ENCODE measurements around the gene CNTROB.

The CNTROB gene

DNA sequence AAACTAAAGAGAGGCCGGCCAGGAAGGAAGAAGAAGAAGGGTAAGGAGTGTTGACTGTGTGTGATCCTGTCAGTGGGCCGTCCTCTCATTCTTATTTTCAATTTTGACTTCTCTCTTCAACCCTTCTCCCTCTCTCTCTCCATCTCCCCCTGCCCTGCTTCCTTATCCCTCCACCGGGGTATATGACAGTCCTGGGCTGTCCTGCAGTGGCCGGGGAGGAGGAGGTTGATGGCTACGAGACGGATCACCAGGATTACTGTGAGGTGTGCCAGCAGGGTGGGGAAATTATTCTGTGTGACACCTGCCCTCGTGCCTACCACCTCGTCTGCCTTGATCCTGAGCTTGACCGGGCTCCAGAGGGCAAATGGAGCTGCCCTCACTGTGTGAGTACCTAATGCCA lies 37.8 kb upstream of the CNTROB start:
- TF ChIP-seq, protein P1, sequence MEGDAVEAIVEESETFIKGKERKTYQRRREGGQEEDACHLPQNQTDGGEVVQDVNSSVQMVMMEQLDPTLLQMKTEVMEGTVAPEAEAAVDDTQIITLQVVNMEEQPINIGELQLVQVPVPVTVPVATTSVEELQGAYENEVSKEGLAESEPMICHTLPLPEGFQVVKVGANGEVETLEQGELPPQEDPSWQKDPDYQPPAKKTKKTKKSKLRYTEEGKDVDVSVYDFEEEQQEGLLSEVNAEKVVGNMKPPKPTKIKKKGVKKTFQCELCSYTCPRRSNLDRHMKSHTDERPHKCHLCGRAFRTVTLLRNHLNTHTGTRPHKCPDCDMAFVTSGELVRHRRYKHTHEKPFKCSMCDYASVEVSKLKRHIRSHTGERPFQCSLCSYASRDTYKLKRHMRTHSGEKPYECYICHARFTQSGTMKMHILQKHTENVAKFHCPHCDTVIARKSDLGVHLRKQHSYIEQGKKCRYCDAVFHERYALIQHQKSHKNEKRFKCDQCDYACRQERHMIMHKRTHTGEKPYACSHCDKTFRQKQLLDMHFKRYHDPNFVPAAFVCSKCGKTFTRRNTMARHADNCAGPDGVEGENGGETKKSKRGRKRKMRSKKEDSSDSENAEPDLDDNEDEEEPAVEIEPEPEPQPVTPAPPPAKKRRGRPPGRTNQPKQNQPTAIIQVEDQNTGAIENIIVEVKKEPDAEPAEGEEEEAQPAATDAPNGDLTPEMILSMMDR (IDR thresholded peaks at IDR 0.05; ENCODE audit: borderline replicate concordance, insufficient read depth, low read depth, low read length) = no peak
- H3K4me3 ChIP-seq (ENCODE audit: low read depth, low read length) = no peak overlapping the region

DNA sequence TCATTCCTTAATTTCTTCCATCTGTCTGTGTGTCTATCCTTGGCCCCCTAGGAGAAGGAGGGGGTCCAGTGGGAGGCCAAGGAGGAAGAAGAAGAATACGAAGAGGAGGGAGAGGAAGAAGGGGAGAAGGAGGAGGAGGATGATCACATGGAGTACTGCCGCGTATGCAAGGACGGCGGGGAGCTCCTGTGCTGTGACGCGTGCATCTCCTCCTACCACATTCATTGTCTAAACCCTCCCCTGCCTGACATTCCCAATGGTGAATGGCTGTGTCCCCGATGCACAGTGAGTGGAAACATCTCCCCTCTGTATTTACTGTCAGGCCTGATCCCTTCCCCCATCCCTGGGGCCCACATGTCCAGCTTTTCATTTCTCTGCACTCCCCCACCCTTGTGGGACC lies 37.1 kb upstream of the CNTROB start:
- TF ChIP-seq, protein P1 (IDR thresholded peaks at IDR 0.05; ENCODE audit: borderline replicate concordance, insufficient read depth, low read depth, low read length) = no peak

DNA sequence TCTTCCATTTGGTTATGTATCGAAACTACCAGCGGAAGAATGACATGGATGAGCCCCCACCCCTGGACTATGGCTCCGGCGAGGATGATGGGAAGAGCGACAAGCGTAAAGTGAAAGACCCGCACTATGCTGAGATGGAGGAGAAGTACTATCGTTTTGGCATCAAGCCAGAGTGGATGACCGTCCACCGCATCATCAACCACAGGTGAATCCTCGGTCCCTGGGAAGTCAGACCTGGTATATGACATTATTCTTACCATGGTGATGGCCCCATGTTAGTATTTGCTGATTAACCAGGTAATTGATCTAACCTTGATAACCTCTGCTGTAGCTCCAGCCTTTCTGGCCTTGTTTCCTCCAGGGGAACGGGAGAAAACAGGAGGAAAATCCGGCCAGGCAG lies 34.9 kb upstream of the CNTROB start:
- no peak overlapping the region for H3K4me3 ChIP-seq (ENCODE audit: low read depth, low read length)
- TF ChIP-seq, protein P1 (IDR thresholded peaks at IDR 0.05; ENCODE audit: borderline replicate concordance, insufficient read depth, low read depth, low read length) = no peak

More for the DNA sequence above, 37.1 kb upstream of the CNTROB start:
- no peak overlapping the region for H3K4me3 ChIP-seq (ENCODE audit: low read depth, low read length)

DNA sequence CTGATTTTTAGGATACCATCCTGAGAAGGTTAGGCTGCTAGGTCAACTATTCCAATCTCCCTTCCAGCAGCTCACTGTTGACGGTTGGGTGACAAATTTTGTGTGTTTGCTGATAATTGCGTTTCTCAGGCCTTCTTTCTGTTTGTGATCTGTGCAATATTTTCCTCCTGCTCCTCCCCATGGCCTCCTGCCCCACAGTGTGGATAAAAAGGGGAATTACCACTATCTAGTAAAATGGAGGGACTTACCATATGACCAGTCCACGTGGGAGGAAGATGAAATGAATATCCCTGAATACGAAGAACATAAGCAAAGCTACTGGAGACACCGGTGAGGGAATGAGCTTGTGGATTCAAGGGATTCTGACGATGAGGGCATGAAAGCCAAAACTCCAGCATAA lies 34.2 kb upstream of the CNTROB start:
- TF ChIP-seq, protein P1 (IDR thresholded peaks at IDR 0.05; ENCODE audit: borderline replicate concordance, insufficient read depth, low read depth, low read length) = no peak
- no peak overlapping the region for H3K4me3 ChIP-seq (ENCODE audit: low read depth, low read length)

DNA sequence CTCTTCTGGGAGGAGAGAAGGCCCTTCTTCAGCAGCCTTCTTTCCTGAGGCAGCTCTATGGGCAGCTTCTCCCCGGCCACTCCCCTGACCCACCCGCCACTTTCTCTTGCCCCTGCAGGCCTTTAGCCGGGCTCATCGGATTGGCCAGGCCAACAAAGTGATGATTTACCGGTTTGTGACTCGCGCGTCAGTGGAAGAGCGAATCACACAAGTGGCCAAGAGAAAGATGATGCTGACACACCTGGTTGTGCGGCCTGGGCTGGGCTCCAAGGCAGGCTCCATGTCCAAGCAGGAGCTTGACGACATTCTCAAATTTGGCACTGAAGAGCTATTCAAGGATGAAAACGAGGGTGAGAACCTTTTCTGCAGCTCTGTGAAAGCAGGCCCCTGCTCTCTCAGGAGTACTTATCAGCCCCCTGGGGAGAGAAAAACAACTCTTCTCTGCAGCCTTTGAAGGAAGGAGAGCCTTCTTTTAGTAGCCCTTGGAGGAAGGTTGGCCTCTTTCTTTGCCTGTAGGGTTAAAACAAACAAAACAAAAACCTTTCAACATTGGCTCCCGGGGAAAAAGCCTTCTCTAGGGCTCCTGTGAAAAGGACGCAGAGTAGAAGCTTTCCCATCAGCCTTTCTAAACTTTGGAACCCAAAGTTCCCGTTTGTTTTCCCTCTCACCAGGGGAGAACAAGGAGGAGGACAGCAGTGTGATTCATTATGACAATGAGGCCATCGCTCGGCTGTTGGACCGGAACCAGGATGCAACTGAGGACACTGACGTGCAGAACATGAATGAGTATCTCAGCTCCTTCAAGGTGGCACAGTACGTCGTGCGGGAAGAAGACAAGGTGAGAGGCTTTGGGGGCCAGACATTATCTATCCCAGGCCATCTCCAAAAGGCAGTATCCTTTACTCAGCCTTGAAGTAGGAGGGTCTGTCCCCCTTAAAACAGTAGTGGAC lies 28.6 kb upstream of the CNTROB start:
- no peak overlapping the region for H3K4me3 ChIP-seq (ENCODE audit: low read depth, low read length)
- TF ChIP-seq, protein P1 (IDR thresholded peaks at IDR 0.05; ENCODE audit: borderline replicate concordance, insufficient read depth, low read depth, low read length) = no peak

DNA sequence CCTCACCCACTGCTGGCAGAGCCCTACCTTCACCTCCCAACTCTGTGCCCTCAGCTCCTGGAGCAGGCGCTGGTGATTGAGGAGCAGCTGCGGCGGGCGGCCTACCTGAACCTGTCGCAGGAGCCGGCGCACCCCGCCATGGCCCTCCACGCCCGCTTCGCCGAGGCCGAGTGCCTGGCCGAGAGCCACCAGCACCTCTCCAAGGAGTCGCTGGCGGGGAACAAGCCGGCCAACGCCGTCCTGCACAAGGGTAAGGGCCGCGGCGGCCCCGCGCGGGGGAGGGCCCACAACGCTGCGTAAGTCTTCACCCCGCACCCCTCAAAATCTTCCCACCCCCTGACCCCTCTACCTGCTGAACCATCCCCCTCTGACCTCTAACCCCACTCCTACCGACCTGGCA lies 22.9 kb upstream of the CNTROB start:
- H3K4me3 ChIP-seq (ENCODE audit: low read depth, low read length) = no peak overlapping the region
- TF ChIP-seq, protein P1 (IDR thresholded peaks at IDR 0.05; ENCODE audit: borderline replicate concordance, insufficient read depth, low read depth, low read length) = no peak

DNA sequence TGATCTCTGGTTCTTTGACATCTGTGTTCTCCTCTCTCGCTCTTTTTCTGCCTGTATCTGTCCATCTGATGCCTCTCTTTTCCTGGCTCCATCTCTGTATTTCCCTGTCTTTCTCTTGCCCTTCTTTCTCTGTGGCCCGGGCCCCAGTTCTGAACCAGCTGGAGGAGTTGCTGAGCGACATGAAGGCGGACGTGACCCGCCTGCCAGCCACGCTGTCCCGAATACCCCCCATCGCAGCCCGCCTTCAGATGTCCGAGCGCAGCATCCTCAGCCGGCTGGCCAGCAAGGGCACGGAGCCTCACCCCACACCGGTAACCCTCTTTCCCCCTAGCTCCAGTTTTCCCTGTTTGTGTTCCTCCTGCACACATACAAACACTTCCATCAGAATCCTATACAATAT lies 21.7 kb upstream of the CNTROB start:
- H3K4me3 ChIP-seq (ENCODE audit: low read depth, low read length) = no peak overlapping the region
- TF ChIP-seq, protein P1 (IDR thresholded peaks at IDR 0.05; ENCODE audit: borderline replicate concordance, insufficient read depth, low read depth, low read length) = no peak
